ENCODE results near the gene CELSR3.

The CELSR3 gene

GRCh38 chr3:48678566-48679380, 16.1 kb upstream of the CELSR3 start:
- no peak for DNase-seq (ENCODE audit: low read depth)
- H3K4me3 ChIP-seq (ENCODE audit: low read depth, low read length), result no peak overlapping the region
- no peak for TF ChIP-seq CTCF (IDR thresholded peaks at IDR 0.05; ENCODE audit: low read depth, low read length, missing control alignments)

GRCh38 chr3:48678056-48678455, 15.4 kb upstream of the CELSR3 start:
- no peak overlapping the region for H3K4me3 ChIP-seq (ENCODE audit: low read depth, low read length)
- no peak for TF ChIP-seq CTCF (IDR thresholded peaks at IDR 0.05; ENCODE audit: low read depth, low read length, missing control alignments)
- DNase-seq (ENCODE audit: low read depth), result no peak

GRCh38 chr3:48674505-48674904, 11.8 kb upstream of the CELSR3 start:
- no peak overlapping the region for H3K4me3 ChIP-seq (ENCODE audit: low read depth, low read length)
- no peak for TF ChIP-seq CTCF (IDR thresholded peaks at IDR 0.05; ENCODE audit: low read depth, low read length, missing control alignments)
- no peak for DNase-seq (ENCODE audit: low read depth)

GRCh38 chr3:48672522-48672921, 9.8 kb upstream of the CELSR3 start:
- no peak overlapping the region for H3K4me3 ChIP-seq (ENCODE audit: low read depth, low read length)
- no peak for TF ChIP-seq CTCF (IDR thresholded peaks at IDR 0.05; ENCODE audit: low read depth, low read length, missing control alignments)
- no peak for DNase-seq (ENCODE audit: low read depth)

- TF ChIP-seq CTCF (IDR thresholded peaks at IDR 0.05; ENCODE audit: low read depth, low read length, missing control alignments), result no peak
- no peak overlapping the region for H3K4me3 ChIP-seq (ENCODE audit: low read depth, low read length)
- DNase-seq (ENCODE audit: low read depth), result no peak
These were observed 2.2 kb upstream of the CELSR3 start for GRCh38 chr3:48664929-48665328.

- no peak for DNase-seq (ENCODE audit: low read depth)
- no peak for TF ChIP-seq CTCF (IDR thresholded peaks at IDR 0.05; ENCODE audit: low read depth, low read length, missing control alignments)
- no peak overlapping the region for H3K4me3 ChIP-seq (ENCODE audit: low read depth, low read length)
These were observed 1.6 kb upstream of the CELSR3 start for GRCh38 chr3:48664313-48664644.

Measured in GM12864 (cell line).